ENCODE results near the gene TXNRD2.

- TF ChIP-seq CTCF (conservative IDR thresholded peaks at IDR 0.05) (no peak), ZFX (IDR thresholded peaks at IDR 0.05) (no peak)
These were observed 98.3 kb downstream of the TXNRD2 start for GRCh38 chr22:19843107-19843856.

Measured in C4-2B (cell line).